Heart left ventricle (tissue), 16 donors: ENCODE measurements around the gene COCH. TPM values are rescaled to one million over a fixed set of nuclear protein-coding genes. Genes with fewer than 3 reads are reported as not detected.
"Not testable (repeated sequence)": the region's sequence is repeated elsewhere in the genome, so short reads cannot be mapped to it uniquely, and the experiment has no call there.

Experiments used
- ATAC-seq, 4 donors: fragments of 200-7000 bp; cut with Tn5 transposase; one replicate each; pipeline ENCODE4 v1.9.1; 2020 to 2022; ENCODE audit warnings: moderate library complexity in 4 of 4, mild to moderate bottlenecking in 3 of 4, moderate number of reproducible peaks in 1 of 4
- DNase-seq, 5 donors: peaks; one replicate each; pipeline ENCODE4 v3.0.0-alpha.2; 2020
- H3K27ac ChIP-seq, 12 donors: fragments of 200-600 bp; sonication (generic) in 4 of 12; one replicate each; pipeline versions ENCODE4 v1.5.0 to v1.8.0; 2016 to 2022; ENCODE audit warnings: mild to moderate bottlenecking in 2 of 12
- H3K27me3 ChIP-seq, 9 donors: fragments of 200-600 bp; sonication (generic) in 2 of 9; one replicate each; pipeline versions ENCODE4 v1.5.1 to v1.8.0; 2016 to 2022; ENCODE audit warnings: mild to moderate bottlenecking in 3 of 9
- H3K36me3 ChIP-seq, 9 donors: fragments of 200-600 bp; sonication (generic) in 2 of 9; one replicate each; pipeline versions ENCODE4 v1.5.0 to v1.8.0; 2018 to 2022; ENCODE audit warnings: mild to moderate bottlenecking in 2 of 9
- H3K4me1 ChIP-seq, 12 donors: fragments of 200-600 bp; sonication (generic) in 4 of 12; one replicate each; pipeline versions ENCODE4 v1.5.0 to v1.8.0; 2016 to 2022; ENCODE audit warnings: mild to moderate bottlenecking in 3 of 12
- H3K4me3 ChIP-seq, 12 donors: fragments of 200-600 bp; sonication (generic) in 4 of 12; one replicate each; pipeline versions ENCODE4 v1.5.0 to v1.8.0; 2017 to 2022; ENCODE audit warnings: mild to moderate bottlenecking in 9 of 12, moderate library complexity in 4 of 12
- H3K9me3 ChIP-seq, 12 donors: fragments of 200-600 bp; sonication (generic) in 4 of 12; one replicate each; pipeline versions ENCODE4 v1.5.0 to v1.8.0; 2016 to 2022; ENCODE audit warnings: mild to moderate bottlenecking in 1 of 12
- POLR2A ChIP-seq, 2 donors: fragments of 450-650 bp; IDR thresholded peaks; one replicate each; pipeline ENCODE4 v1.6.1; 2017; ENCODE audit warnings: antibody characterized with exemption in 2 of 2, mild to moderate bottlenecking in 2 of 2, moderate library complexity in 2 of 2
- WGBS, 4 donors: extraction: QIAGEN DNeasy Blood & Tissue Kit in 2 of 4; methylation state at CpG; one replicate each; pipeline versions ENCODE4 v1.1.5 to v1.1.7; 2013 to 2018; 5-methylcytosine and 5-hydroxymethylcytosine counted together
- intact Hi-C, 10 donors: fragments of 100-400 bp; cut with DNase I; formaldehyde crosslinking; loops; one replicate each; pipeline versions ENCODE4 v1.11.1 to v1.14.2; 2022
- polyA plus RNA-seq, 2 donors: library from polyadenylated mRNA; stranded (reverse); fragments of 200-250 nt; gene quantifications; one replicate each; pipeline ENCODE4 v1.2.3, GENCODE V29; 2013
- total RNA-seq, 9 donors: library from RNA; depleted of rRNA in 2 of 9; stranded (reverse); fragments of >200 nt in 2 of 9; fragmentation: NEBNext Ultra II Directional in 3 of 9; extraction: Animal tissue kit (Norgen Biotek cat#: 25700) in 3 of 9; gene quantifications; one replicate each; pipeline versions ENCODE4 v1.1.0 to v1.2.4, GENCODE V29; 2016 to 2023
- TF ChIP-seq, protein P1 (sequence below), 12 donors: fragments of 200-600 bp; sonication (generic) in 4 of 12; IDR thresholded peaks; one replicate each; pipeline versions ENCODE4 v1.5.0 to v1.8.0; 2018 to 2022; ENCODE audit warnings: antibody characterized with exemption in 12 of 12, mild to moderate bottlenecking in 5 of 12
- donor health status: ischemic (EF 13 %, LVEDD 7.1; RV severe dilation, severe dysfunction).
- donor health status: healthy with polysubstance abuse.
- donor health status: DM: no; HTN: yes; CAD: no.
- donor health status: DM: no; HTN: no; CAD: no.
- donor health status: ischemic (EF 25% LVEDD 6.9; RV normal size, moderate dysfunction).
- donor health status: ischemic (EF 25% LVEDD 5.7; RV mildly dilated, moderate dysfunction).
- donor health status: healthy.
- donor health status: DM: yes; HTN: yes; CAD: no.
- donor health status: ischemic (EF 35%, LVEDD 5.7; RV mildly dilated, moderate dysfunction).
- donor health status: nonischemic (EF 11% LVEDD 7.7; RV severe dilation, severe dysfunction).
- donor health status: DM: yes; HTN: yes; CAD: no.
- donor health status: PGD.
- donor health status: ischemic (EF 29% LVEDD 5.4; RV normal size, mild dysfunction).
- donor health status: nonischemic (EF 23%, LVEDD 6.1; RV moderate dilation, normal function).

The COCH gene
- total and polyA plus RNA-seq, 11 donors, result 0.23 to 1.6 (median 0.65) TPM

DNA sequence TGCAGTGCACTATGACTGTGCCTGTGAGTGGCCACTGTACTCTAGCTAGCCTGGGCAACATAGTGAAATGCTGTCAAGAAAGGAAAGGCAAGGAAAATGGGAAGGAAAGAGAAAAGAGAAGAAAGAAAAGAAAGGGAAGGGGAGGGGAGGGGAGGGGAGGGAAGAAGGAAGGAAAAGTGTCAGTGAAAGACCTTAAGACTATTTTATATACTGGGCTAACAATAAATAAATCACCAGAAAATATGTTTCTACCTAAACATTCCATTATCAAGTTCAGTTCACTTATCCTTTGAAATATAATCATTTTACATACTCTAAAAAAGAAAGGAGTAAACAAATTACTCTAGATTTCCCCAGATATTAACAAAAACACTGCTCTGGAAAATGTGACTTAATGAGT lies 22.1 kb downstream of the COCH start:
- no peak for TF ChIP-seq POLR2A (IDR thresholded peaks at IDR 0.05)
- TF ChIP-seq, protein P1, sequence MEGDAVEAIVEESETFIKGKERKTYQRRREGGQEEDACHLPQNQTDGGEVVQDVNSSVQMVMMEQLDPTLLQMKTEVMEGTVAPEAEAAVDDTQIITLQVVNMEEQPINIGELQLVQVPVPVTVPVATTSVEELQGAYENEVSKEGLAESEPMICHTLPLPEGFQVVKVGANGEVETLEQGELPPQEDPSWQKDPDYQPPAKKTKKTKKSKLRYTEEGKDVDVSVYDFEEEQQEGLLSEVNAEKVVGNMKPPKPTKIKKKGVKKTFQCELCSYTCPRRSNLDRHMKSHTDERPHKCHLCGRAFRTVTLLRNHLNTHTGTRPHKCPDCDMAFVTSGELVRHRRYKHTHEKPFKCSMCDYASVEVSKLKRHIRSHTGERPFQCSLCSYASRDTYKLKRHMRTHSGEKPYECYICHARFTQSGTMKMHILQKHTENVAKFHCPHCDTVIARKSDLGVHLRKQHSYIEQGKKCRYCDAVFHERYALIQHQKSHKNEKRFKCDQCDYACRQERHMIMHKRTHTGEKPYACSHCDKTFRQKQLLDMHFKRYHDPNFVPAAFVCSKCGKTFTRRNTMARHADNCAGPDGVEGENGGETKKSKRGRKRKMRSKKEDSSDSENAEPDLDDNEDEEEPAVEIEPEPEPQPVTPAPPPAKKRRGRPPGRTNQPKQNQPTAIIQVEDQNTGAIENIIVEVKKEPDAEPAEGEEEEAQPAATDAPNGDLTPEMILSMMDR (IDR thresholded peaks at IDR 0.05), result no peak
- no peak for DNase-seq
- H3K27me3 ChIP-seq, result no peaks in the 10 kb centered on the region
- no peak for ATAC-seq
- no peak overlapping the region for H3K27ac ChIP-seq
- peaks cover 0 to 70% (median 44%) of the 10 kb centered on the region in 9 donors for H3K36me3 ChIP-seq
- no peaks in the 10 kb centered on the region for H3K9me3 ChIP-seq
- peaks cover 0 to 5% (median 0%) of the 10 kb centered on the region in 12 donors for H3K4me1 ChIP-seq
- H3K4me3 ChIP-seq, result no peak overlapping the region
- intact Hi-C loops, result no loop called here

DNA sequence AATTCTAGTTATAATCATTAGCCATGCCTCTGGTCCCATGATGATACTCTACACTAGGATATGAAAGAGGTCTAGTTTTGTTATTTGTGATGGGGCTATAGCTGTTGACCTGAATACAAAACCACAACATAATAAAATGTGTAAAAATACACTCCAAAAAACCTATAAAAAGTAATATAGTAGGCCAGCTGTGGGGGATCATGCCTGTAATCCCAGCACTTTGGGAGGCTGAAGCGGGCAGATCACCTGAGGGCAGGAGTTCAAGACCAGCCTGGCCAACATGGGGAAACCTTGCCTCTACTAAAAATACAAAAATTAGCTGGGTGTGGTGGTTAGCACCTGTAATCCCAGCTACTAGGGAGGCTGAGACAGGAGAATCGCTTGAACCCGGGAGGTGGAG lies 22.8 kb downstream of the COCH start:
- H3K4me1 ChIP-seq, H3K27ac ChIP-seq, H3K4me3 ChIP-seq, H3K27me3 ChIP-seq, DNase-seq, ATAC-seq, intact Hi-C loops, H3K9me3 ChIP-seq: not testable (repeated sequence)
- peaks cover 0 to 73% (median 48%) of the 10 kb centered on the region in 9 donors for H3K36me3 ChIP-seq
- 77 to 98% (median 88%) methylated on average over 3 of the region's 3 CpGs for WGBS, 4 donors

DNA sequence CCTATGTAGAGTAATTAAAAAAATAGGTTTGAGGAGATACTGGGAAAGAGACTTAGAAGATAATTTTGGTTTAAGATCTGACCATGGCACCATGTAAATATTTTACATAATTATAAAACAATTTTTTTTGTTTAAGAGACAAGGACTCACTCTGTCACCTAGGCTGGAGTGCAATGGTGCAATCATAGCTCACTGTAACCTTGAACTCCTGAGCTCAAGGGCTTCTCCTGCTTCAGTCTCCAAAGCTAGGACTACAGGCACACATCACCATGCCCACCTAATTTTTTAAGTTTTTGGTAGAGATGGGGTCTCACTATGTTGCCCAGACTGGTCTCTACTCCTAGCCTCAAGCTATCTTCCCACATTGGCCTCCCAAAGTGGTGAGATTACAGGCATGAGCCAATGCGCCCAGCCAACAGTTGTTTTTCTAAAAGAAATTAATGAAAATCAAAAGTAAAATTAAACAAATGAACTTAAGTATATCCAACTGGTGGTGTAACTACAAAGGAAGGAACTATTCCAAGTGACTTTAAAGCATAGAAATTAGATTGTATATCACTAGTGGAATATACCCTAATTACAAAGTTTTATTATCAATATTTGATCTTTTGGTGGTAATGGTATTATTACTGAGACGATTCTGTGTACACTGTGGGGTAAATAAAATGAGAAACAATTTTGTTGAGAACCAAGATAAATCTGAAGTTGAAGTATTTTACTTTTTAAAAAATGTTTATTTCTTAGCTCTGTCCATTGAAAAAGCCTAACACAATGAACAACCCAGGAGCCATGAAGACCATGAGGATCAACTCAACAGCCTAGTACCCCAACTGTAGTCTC lies 29.1 kb downstream of the COCH start:
- Histone ChIP-seq H3K4me1 (no peaks in the 10 kb centered on the region), H3K36me3 (peaks cover 0 to 91% (median 65%) of the 10 kb centered on the region in 9 donors), H3K27me3 (no peaks in the 10 kb centered on the region), H3K9me3 (no peaks in the 10 kb centered on the region), H3K4me3 (no peak overlapping the region), H3K27ac (no peak overlapping the region)
- no peak for ATAC-seq
- 98 to 99% (median 98%) methylated on average over 2 of the region's 2 CpGs for WGBS, 4 donors
- DNase-seq, result no peak
- intact Hi-C loops, result loop anchor here in 3 of 10 donors (10.0 kb wide), 1 partner anchor 249 kb away; no protein-coding TSS in a partner anchor
- TF ChIP-seq, protein P1 (IDR thresholded peaks at IDR 0.05), result no peak
- TF ChIP-seq POLR2A (IDR thresholded peaks at IDR 0.05), result no peak

DNA sequence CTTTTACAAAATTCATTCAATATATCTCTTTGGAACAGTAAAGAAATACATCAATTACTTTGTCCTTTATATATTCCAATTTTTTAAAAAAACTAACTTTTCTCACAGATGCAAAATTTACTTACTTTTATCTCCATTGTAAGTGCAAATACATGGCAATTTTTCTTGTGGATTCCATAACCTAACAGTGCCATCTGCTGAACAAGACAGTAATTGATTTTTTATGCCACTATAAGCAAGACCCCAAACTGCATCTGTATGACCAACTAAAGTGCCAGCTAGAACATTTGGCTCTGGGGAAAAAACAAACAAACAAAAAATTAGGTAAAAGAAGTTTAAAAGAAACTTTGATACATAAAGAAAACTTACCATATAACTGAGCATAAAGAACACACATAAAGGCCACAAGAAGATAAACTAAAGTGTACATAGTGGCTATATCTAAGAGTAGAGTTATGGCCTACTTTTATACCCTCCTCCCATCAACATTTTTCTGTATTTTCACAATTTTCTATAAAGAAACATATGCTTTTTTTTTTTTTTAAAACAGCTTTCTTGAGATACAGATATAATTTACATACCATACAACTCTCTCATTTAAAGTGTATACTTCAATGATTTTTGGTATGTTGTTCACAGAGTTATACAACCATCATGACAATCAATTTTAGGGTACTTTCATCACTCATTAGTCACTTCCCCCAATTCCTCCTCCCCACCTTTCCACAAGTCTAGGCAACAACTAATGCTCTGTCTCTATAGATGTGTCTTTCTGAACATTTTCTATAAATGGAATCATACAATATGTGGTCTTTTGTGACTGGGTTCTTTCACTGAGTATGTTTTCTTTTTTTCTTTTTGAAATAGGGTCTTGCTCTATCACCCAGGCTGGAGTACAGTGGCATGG lies 32.6 kb downstream of the COCH start:
- H3K36me3 ChIP-seq, result peaks cover 0 to 98% (median 65%) of the 10 kb centered on the region in 9 donors
- no peaks in the 10 kb centered on the region for H3K27me3 ChIP-seq
- ATAC-seq, result no peak
- H3K4me1 ChIP-seq, result no peaks in the 10 kb centered on the region
- intact Hi-C loops, result loop anchor here in 3 of 10 donors (10.0 kb wide), 1 partner anchor 252 kb away; no protein-coding TSS in a partner anchor
- no peak overlapping the region for H3K27ac ChIP-seq
- no peak for DNase-seq
- TF ChIP-seq POLR2A (IDR thresholded peaks at IDR 0.05), result no peak
- TF ChIP-seq, protein P1 (IDR thresholded peaks at IDR 0.05), result peak in 7 of 12 donors; percentile 7 to 36 (median 26)
- H3K9me3 ChIP-seq, result no peaks in the 10 kb centered on the region
- H3K4me3 ChIP-seq, result no peak overlapping the region
